Parathyroid adenoma (tissue), 2 donors: ENCODE measurements around the gene SNAI3.

Experiments used
- H2AFZ ChIP-seq: fragments of 300-600 bp; sonication (generic); one replicate; pipeline ENCODE4 v1.7.0; 2017; ENCODE audit warnings: antibody characterized with exemption, mild to moderate bottlenecking
- H3K27ac ChIP-seq: fragments of 300-600 bp; sonication (generic); one replicate; pipeline ENCODE4 v1.7.0; 2017
- H3K27me3 ChIP-seq: fragments of 300-600 bp; sonication (generic); one replicate; pipeline ENCODE4 v1.7.0; 2017; ENCODE audit warnings: low read length; ENCODE audit not compliant: control insufficient read depth, insufficient read depth
- H3K36me3 ChIP-seq: fragments of 300-600 bp; sonication (generic); one replicate; pipeline ENCODE4 v1.7.0; 2017; ENCODE audit warnings: low read length; ENCODE audit not compliant: control insufficient read depth, insufficient read depth
- H3K4me1 ChIP-seq: fragments of 300-600 bp; sonication (generic); one replicate; pipeline ENCODE4 v1.7.0; 2017; ENCODE audit warnings: control low read depth
- H3K4me2 ChIP-seq: fragments of 300-600 bp; sonication (generic); one replicate; pipeline ENCODE4 v1.7.0; 2017; ENCODE audit warnings: low read length
- H3K4me3 ChIP-seq: fragments of 300-600 bp; sonication (generic); one replicate; pipeline ENCODE4 v1.7.0; 2017; ENCODE audit warnings: low read depth, low read length
- H3K79me2 ChIP-seq: fragments of 300-600 bp; sonication (generic); one replicate; pipeline ENCODE4 v1.7.0; 2017; ENCODE audit warnings: control low read depth
- H3K9ac ChIP-seq: fragments of 300-600 bp; sonication (generic); one replicate; pipeline ENCODE4 v1.7.0; 2017; ENCODE audit warnings: mild to moderate bottlenecking
- H3K9me3 ChIP-seq: fragments of 300-600 bp; sonication (generic); one replicate; pipeline ENCODE4 v1.7.0; 2017; ENCODE audit warnings: low read length; ENCODE audit not compliant: control insufficient read depth
- CTCF ChIP-seq: fragments of 300-600 bp; sonication (generic); IDR thresholded peaks from one replicate; pipeline ENCODE4 v1.7.0; 2017; ENCODE audit warnings: antibody characterized with exemption, mild to moderate bottlenecking
- donor health status: primary hyperparathyroidism.

Gene SNAI3

GRCh38 chr16:88733630-88734360 lies 47.5 kb upstream of the SNAI3 start:
- Histone ChIP-seq H2AFZ (no peak overlapping the region), H3K27me3 (no peaks in the 10 kb centered on the region), H3K36me3 (no peaks in the 10 kb centered on the region), H3K4me2 (no peak overlapping the region), H3K4me3 (no peak overlapping the region), H3K9ac (no peak overlapping the region), H3K27ac (no peak overlapping the region), H3K9me3 (no peaks in the 10 kb centered on the region), H3K4me1 (peaks cover 24% of the 10 kb centered on the region), H3K79me2 (no peaks in the 10 kb centered on the region)
- TF ChIP-seq CTCF, result no peak

DNA sequence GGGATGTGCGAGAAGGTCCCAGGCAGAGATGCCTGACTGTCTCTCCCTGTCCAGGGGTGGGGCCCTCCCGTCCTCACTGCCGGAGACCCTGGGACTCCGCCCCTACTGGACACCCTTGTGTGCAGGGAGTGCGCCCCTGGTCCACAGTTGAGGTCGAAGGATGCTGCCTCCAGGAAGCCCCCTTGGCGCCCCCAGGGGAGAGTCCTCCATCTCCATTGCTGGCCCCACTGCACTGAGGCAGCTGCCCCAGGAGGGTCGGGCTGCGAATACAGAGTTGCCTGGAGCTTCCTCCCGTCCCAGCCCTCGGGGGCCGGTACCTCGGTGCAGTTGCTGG lies 46.6 kb upstream of the SNAI3 start:
- H3K36me3 ChIP-seq, result no peaks in the 10 kb centered on the region
- H3K79me2 ChIP-seq, result no peaks in the 10 kb centered on the region
- no peak overlapping the region for H3K4me2 ChIP-seq
- no peak overlapping the region for H3K4me3 ChIP-seq
- H3K27me3 ChIP-seq, result no peaks in the 10 kb centered on the region
- H3K9me3 ChIP-seq, result no peaks in the 10 kb centered on the region
- no peak overlapping the region for H3K9ac ChIP-seq
- TF ChIP-seq CTCF, result no peak
- H2AFZ ChIP-seq, result no peak overlapping the region
- peaks cover 16% of the 10 kb centered on the region for H3K4me1 ChIP-seq
- H3K27ac ChIP-seq, result no peak overlapping the region

GRCh38 chr16:88732172-88732960 lies 46.1 kb upstream of the SNAI3 start:
- Histone ChIP-seq H3K27me3 (no peaks in the 10 kb centered on the region), H3K4me2 (no peak overlapping the region), H3K79me2 (no peaks in the 10 kb centered on the region), H2AFZ (no peak overlapping the region), H3K4me3 (no peak overlapping the region), H3K4me1 (peaks cover 11% of the 10 kb centered on the region), H3K27ac (no peak overlapping the region), H3K9me3 (no peaks in the 10 kb centered on the region), H3K9ac (no peak overlapping the region), H3K36me3 (no peaks in the 10 kb centered on the region)
- no peak for TF ChIP-seq CTCF

- TF ChIP-seq CTCF, result no peak
- no peak overlapping the region for H3K4me2 ChIP-seq
- H3K4me1 ChIP-seq, result peaks cover 11% of the 10 kb centered on the region
- no peaks in the 10 kb centered on the region for H3K27me3 ChIP-seq
- no peak overlapping the region for H3K9ac ChIP-seq
- no peak overlapping the region for H2AFZ ChIP-seq
- H3K9me3 ChIP-seq, result no peaks in the 10 kb centered on the region
- H3K36me3 ChIP-seq, result no peaks in the 10 kb centered on the region
- no peaks in the 10 kb centered on the region for H3K79me2 ChIP-seq
- no peak overlapping the region for H3K27ac ChIP-seq
- H3K4me3 ChIP-seq, result no peak overlapping the region
These were observed 45.4 kb upstream of the SNAI3 start for GRCh38 chr16:88731699-88732098.
